ENCODE measurements around the gene GEMIN2.
"Not testable (repeated sequence)": the region's sequence is repeated elsewhere in the genome, so short reads cannot be mapped to it uniquely, and the experiment has no call there.

Gene GEMIN2

DNA sequence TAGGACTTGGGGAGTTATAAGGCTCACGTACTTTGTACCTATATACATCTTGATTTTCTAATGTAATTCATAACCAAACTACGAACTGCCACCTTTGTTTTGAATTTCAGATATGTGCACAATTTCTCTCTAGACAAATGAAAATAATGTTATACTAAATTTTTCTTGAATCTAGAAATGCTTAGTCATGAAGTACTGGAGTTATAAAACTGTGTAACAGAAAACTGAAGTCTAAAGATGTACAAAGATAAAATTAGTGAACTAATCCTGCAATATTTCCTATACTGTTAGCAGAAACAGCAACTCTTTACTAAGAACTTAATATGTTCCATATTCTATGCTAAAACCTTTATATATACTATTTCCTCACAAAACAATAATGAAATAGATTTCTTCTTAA lies 26.6 kb upstream of the GEMIN2 start:
- Histone ChIP-seq H3K4me1 (ENCODE audit: insufficient read depth, insufficient read length) (no peaks in the 10 kb centered on the region), H3K27me3 (ENCODE audit: insufficient read depth, insufficient read length) (no peaks in the 10 kb centered on the region), H3K9me3 (ENCODE audit: insufficient read depth, low read length) (no peaks in the 10 kb centered on the region), H3K4me3 (ENCODE audit: insufficient read length, low read depth) (no peak overlapping the region), H3K9ac (ENCODE audit: insufficient read length, low read depth) (no peak overlapping the region), H3K36me3 (ENCODE audit: insufficient read depth, insufficient read length, low read length) (peaks cover 69% of the 10 kb centered on the region)
- DNase-seq (ENCODE audit: low read depth, low spot score) = no peak
- TF ChIP-seq SUZ12 (IDR thresholded peaks at IDR 0.05; ENCODE audit: extremely low read depth, insufficient read depth, insufficient read length) = no peak
- no peak for TF ChIP-seq ZNF274 (IDR thresholded peaks at IDR 0.05; ENCODE audit: low read depth, low read length)
- TF ChIP-seq YY1 (IDR thresholded peaks at IDR 0.05; ENCODE audit: insufficient read depth, insufficient read length) = no peak

DNA sequence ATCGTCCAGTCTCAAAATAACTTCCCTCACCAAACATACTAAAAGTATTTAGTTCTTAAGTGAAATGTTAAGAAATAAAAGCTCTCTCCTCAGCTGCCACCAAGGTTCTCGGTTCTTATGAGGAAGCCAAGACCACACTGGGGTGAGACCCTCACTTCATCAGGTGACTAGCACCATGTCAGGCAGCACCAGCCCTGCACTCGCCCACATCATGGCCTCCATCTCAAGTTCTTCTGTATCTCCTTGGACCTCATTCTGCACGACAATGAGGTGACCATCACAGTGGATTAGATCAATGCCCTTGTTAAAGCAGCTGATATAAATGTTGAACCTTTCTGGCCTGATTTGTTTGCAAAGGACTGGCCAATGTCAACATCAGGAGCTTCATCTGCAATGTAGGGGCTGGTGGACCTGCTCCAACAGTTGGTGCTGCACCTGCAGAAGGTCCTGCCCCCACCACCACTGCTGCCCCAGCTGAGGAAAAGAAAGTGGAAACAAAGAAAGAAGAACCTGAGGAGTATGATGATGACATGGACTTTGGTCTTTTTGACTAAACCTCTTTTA lies 23.5 kb upstream of the GEMIN2 start:
- Histone ChIP-seq H3K9me3 (ENCODE audit: insufficient read depth, low read length) (no peaks in the 10 kb centered on the region), H3K9ac (ENCODE audit: insufficient read length, low read depth) (no peak overlapping the region), H3K27me3 (ENCODE audit: insufficient read depth, insufficient read length) (no peaks in the 10 kb centered on the region), H3K4me1 (ENCODE audit: insufficient read depth, insufficient read length) (no peaks in the 10 kb centered on the region), H3K4me3 (ENCODE audit: insufficient read length, low read depth) (no peak overlapping the region), H3K36me3 (ENCODE audit: insufficient read depth, insufficient read length, low read length) (peaks cover 74% of the 10 kb centered on the region)
- DNase-seq (ENCODE audit: low read depth, low spot score) = no peak
- TF ChIP-seq ZNF274 (IDR thresholded peaks at IDR 0.05; ENCODE audit: low read depth, low read length) (no peak), YY1 (IDR thresholded peaks at IDR 0.05; ENCODE audit: insufficient read depth, insufficient read length) (no peak), SUZ12 (IDR thresholded peaks at IDR 0.05; ENCODE audit: extremely low read depth, insufficient read depth, insufficient read length) (no peak)

DNA sequence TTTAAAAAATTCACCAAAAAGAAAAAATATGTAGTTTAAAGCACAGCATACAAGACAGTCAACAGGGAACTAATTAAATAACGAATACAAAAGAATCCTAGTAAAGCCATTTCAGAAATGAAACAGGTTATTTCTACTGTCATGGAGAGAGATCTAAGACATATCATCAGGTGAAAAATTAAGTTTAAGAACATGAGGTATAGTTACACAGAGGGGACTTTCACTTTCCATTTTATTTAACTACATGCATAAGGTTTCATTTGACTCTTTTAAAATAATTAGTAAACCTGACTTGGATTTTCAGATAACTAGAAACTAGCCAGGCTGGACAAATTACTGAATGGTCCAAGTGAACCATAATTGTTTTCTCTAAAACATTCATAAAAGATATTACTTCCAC lies 22.4 kb upstream of the GEMIN2 start:
- Histone ChIP-seq H3K9me3 (ENCODE audit: insufficient read depth, low read length) (no peaks in the 10 kb centered on the region), H3K36me3 (ENCODE audit: insufficient read depth, insufficient read length, low read length) (peaks cover 68% of the 10 kb centered on the region), H3K27me3 (ENCODE audit: insufficient read depth, insufficient read length) (no peaks in the 10 kb centered on the region), H3K4me1 (ENCODE audit: insufficient read depth, insufficient read length) (no peaks in the 10 kb centered on the region), H3K4me3 (ENCODE audit: insufficient read length, low read depth) (no peak overlapping the region), H3K9ac (ENCODE audit: insufficient read length, low read depth) (no peak overlapping the region)
- TF ChIP-seq ZNF274 (IDR thresholded peaks at IDR 0.05; ENCODE audit: low read depth, low read length) (no peak), SUZ12 (IDR thresholded peaks at IDR 0.05; ENCODE audit: extremely low read depth, insufficient read depth, insufficient read length) (no peak), YY1 (IDR thresholded peaks at IDR 0.05; ENCODE audit: insufficient read depth, insufficient read length) (no peak)
- no peak for DNase-seq (ENCODE audit: low read depth, low spot score)

DNA sequence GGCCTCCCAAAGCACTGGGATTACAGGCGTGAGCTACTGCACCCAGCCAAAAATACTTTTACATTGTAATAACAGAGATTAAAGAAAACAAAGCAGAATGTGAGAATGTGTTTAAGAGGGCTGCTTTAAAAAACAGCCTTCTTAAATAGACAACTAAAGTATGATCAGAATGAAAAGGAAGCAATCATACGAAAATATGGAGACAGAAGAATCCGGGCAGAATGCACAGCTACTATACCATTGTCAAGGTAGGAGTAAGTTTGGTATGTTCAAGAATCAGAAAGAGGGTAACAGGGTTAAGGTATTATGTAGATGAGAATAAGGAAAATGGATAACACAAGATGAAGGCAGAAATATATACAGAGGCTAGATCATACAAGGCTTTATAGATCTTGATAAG lies 19.6 kb upstream of the GEMIN2 start:
- Histone ChIP-seq H3K4me1 (ENCODE audit: insufficient read depth, insufficient read length) (no peaks in the 10 kb centered on the region), H3K4me3 (ENCODE audit: insufficient read length, low read depth) (no peak overlapping the region), H3K9me3 (ENCODE audit: insufficient read depth, low read length) (no peaks in the 10 kb centered on the region), H3K27me3 (ENCODE audit: insufficient read depth, insufficient read length) (no peaks in the 10 kb centered on the region), H3K36me3 (ENCODE audit: insufficient read depth, insufficient read length, low read length) (peaks cover 53% of the 10 kb centered on the region), H3K9ac (ENCODE audit: insufficient read length, low read depth) (no peak overlapping the region)
- DNase-seq (ENCODE audit: low read depth, low spot score) = no peak
- TF ChIP-seq SUZ12 (IDR thresholded peaks at IDR 0.05; ENCODE audit: extremely low read depth, insufficient read depth, insufficient read length) (no peak), ZNF274 (IDR thresholded peaks at IDR 0.05; ENCODE audit: low read depth, low read length) (no peak), YY1 (IDR thresholded peaks at IDR 0.05; ENCODE audit: insufficient read depth, insufficient read length) (no peak)

DNA sequence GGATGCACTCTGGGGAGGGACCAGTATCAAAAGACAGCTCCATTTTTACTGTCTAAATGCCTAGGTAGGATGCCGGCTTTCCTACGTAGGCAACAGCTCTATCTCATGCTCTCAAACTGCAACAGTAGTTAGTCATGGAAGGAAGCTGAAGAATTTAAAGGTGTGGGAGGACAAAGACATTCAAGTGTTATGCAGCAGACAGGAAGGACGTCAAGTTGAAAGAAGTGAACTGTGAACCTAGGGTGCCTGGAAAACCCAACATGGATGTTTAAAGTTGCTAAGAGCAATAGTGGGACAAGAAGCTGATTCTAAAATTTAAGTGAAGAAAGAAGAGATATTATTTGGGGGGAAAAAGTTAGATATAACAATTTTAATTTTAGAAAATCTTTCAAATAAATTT lies 17.0 kb upstream of the GEMIN2 start:
- no peaks in the 10 kb centered on the region for H3K27me3 ChIP-seq (ENCODE audit: insufficient read depth, insufficient read length)
- no peaks in the 10 kb centered on the region for H3K4me1 ChIP-seq (ENCODE audit: insufficient read depth, insufficient read length)
- TF ChIP-seq SUZ12 (IDR thresholded peaks at IDR 0.05; ENCODE audit: extremely low read depth, insufficient read depth, insufficient read length) = no peak
- TF ChIP-seq ZNF274 (IDR thresholded peaks at IDR 0.05; ENCODE audit: low read depth, low read length) = no peak
- no peak for TF ChIP-seq YY1 (IDR thresholded peaks at IDR 0.05; ENCODE audit: insufficient read depth, insufficient read length)
- peaks cover 28% of the 10 kb centered on the region for H3K36me3 ChIP-seq (ENCODE audit: insufficient read depth, insufficient read length, low read length)
- no peak overlapping the region for H3K4me3 ChIP-seq (ENCODE audit: insufficient read length, low read depth)
- H3K9ac ChIP-seq (ENCODE audit: insufficient read length, low read depth) = no peak overlapping the region
- H3K9me3 ChIP-seq (ENCODE audit: insufficient read depth, low read length) = no peaks in the 10 kb centered on the region
- DNase-seq (ENCODE audit: low read depth, low spot score) = no peak

DNA sequence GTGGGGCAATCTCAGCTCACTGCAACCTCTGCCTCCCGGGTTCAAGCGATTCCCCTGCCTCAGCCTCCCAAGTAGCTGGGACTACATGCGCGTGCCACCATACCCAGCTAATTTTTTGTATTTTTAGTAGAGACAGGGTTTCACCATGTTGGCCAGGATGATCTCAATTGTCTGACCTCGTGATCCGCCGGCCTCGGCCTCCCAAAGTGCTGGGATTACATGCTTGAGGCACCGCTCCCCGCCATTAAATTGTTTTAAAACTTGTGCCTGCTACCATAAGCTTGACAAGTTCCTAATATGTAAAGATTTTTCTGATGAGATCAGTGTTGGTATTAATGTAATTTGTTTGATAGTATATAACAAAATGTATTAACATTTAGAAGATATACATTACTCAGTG lies 14.9 kb upstream of the GEMIN2 start:
- H3K36me3 ChIP-seq (ENCODE audit: insufficient read depth, insufficient read length, low read length) = peaks cover 11% of the 10 kb centered on the region
- not testable (repeated sequence) for H3K4me1 ChIP-seq (ENCODE audit: insufficient read depth, insufficient read length); H3K9ac ChIP-seq (ENCODE audit: insufficient read length, low read depth); DNase-seq (ENCODE audit: low read depth, low spot score); H3K27me3 ChIP-seq (ENCODE audit: insufficient read depth, insufficient read length); H3K9me3 ChIP-seq (ENCODE audit: insufficient read depth, low read length); H3K4me3 ChIP-seq (ENCODE audit: insufficient read length, low read depth)

DNA sequence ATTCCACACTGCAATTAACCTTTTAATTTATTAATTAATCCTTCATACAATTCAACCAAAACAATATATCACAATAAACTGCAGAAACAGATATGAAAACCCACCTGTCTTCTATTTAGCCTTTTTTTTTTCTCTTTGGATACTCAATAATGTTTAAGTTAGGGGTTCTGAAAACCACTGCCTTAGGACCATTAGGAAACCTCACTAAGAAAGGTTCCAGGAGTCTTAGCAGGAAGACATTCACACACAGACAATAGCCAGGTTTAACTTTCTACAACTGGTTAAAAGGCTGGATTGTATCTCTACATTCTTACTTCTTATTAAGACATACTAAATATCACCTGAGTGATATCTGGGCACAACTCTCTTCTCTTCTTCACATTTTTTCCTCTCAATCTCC lies 14.4 kb upstream of the GEMIN2 start:
- H3K27me3 ChIP-seq (ENCODE audit: insufficient read depth, insufficient read length) = no peaks in the 10 kb centered on the region
- TF ChIP-seq ZNF274 (IDR thresholded peaks at IDR 0.05; ENCODE audit: low read depth, low read length) (no peak), YY1 (IDR thresholded peaks at IDR 0.05; ENCODE audit: insufficient read depth, insufficient read length) (no peak), SUZ12 (IDR thresholded peaks at IDR 0.05; ENCODE audit: extremely low read depth, insufficient read depth, insufficient read length) (no peak)
- H3K9ac ChIP-seq (ENCODE audit: insufficient read length, low read depth) = no peak overlapping the region
- H3K4me1 ChIP-seq (ENCODE audit: insufficient read depth, insufficient read length) = no peaks in the 10 kb centered on the region
- no peaks in the 10 kb centered on the region for H3K9me3 ChIP-seq (ENCODE audit: insufficient read depth, low read length)
- H3K4me3 ChIP-seq (ENCODE audit: insufficient read length, low read depth) = no peak overlapping the region
- DNase-seq (ENCODE audit: low read depth, low spot score) = no peak
- H3K36me3 ChIP-seq (ENCODE audit: insufficient read depth, insufficient read length, low read length) = peaks cover 11% of the 10 kb centered on the region
